OCI-LY1 (cell line): ENCODE measurements around the gene BTBD16.

ENCODE experiments used
- H2AFZ ChIP-seq: fragments of 200-600 bp; sonication (generic), shearing (Covaris generic); 2 replicates; pipeline ENCODE4 v1.6.0; 2014; ENCODE audit warnings: antibody characterized with exemption, mild to moderate bottlenecking, low read length
- H3F3A ChIP-seq: fragments of 200-600 bp; sonication (generic), shearing (Covaris generic); 2 replicates; pipeline ENCODE4 v1.6.0; 2014; ENCODE audit warnings: mild to moderate bottlenecking, antibody characterized with exemption, low read length, moderate library complexity; ENCODE audit not compliant: insufficient read depth
- H3K27ac ChIP-seq: fragments of 200-600 bp; sonication (generic); 2 replicates; pipeline ENCODE4 v1.5.1; 2014; ENCODE audit warnings: low read length, mixed run types, mild to moderate bottlenecking, low read depth; ENCODE audit not compliant: poor library complexity, severe bottlenecking
- H3K27me3 ChIP-seq: fragments of 200-600 bp; sonication (generic); 2 replicates; pipeline ENCODE4 v1.6.0; 2014; ENCODE audit warnings: antibody characterized with exemption, mild to moderate bottlenecking, low read length, moderate library complexity; ENCODE audit not compliant: insufficient read depth
- H3K36me3 ChIP-seq: fragments of 200-600 bp; sonication (generic); 2 replicates; pipeline ENCODE4 v1.6.1; 2014; ENCODE audit warnings: mild to moderate bottlenecking, antibody characterized with exemption, low read length, moderate library complexity, mixed read lengths; ENCODE audit not compliant: insufficient read depth
- H3K4me1 ChIP-seq: fragments of 200-600 bp; sonication (generic); 2 replicates; pipeline ENCODE4 v1.5.1; 2014; ENCODE audit warnings: mild to moderate bottlenecking, low read length, moderate library complexity; ENCODE audit not compliant: insufficient read depth, severe bottlenecking
- H3K4me2 ChIP-seq: fragments of 200-600 bp; sonication (generic), shearing (Covaris generic); 2 replicates; pipeline ENCODE4 v1.6.1; 2014; ENCODE audit warnings: low read length
- H3K4me3 ChIP-seq: fragments of 200-600 bp; sonication (generic); 2 replicates; pipeline ENCODE4 v1.5.1; 2014; ENCODE audit warnings: low read length, low read depth, mild to moderate bottlenecking, mixed read lengths; ENCODE audit not compliant: poor library complexity, severe bottlenecking
- H3K79me2 ChIP-seq: fragments of 200-600 bp; shearing (Covaris generic); 2 replicates; pipeline ENCODE4 v1.6.1; 2016; ENCODE audit warnings: mixed run types, low read length, mixed read lengths; ENCODE audit not compliant: insufficient read depth
- H3K9ac ChIP-seq: fragments of 200-600 bp; sonication (generic), shearing (Covaris generic); 2 replicates; pipeline ENCODE4 v1.6.1; 2014; ENCODE audit warnings: mild to moderate bottlenecking, low read length, mixed read lengths
- H3K9me2 ChIP-seq: fragments of 200-600 bp; sonication (generic), shearing (Covaris generic); 2 replicates; pipeline ENCODE4 v1.6.1; 2014; ENCODE audit warnings: low read depth, mild to moderate bottlenecking, low read length, mixed read lengths
- H3K9me3 ChIP-seq: fragments of 200-600 bp; shearing (Covaris generic); 2 replicates; pipeline ENCODE4 v1.6.1; 2014; ENCODE audit warnings: low read length, mixed read lengths
- H4K20me1 ChIP-seq: fragments of 200-600 bp; sonication (generic), shearing (Covaris generic); 2 replicates; pipeline ENCODE4 v1.6.0; 2016; ENCODE audit warnings: mild to moderate bottlenecking, low read length; ENCODE audit not compliant: insufficient read depth
- CTCF ChIP-seq: fragments of 200-600 bp; sonication (generic), shearing (Covaris generic); IDR thresholded peaks from 2 replicates; pipeline ENCODE4 v1.5.1; 2017; ENCODE audit warnings: mild to moderate bottlenecking, antibody characterized with exemption, low read length, moderate library complexity, mixed read lengths
- EZH2 ChIP-seq: fragments of 200-600 bp; sonication (generic), shearing (Covaris generic); IDR thresholded peaks from 2 replicates; pipeline ENCODE4 v1.8.0; 2017; ENCODE audit warnings: borderline replicate concordance, mixed run types, mild to moderate bottlenecking, antibody characterized with exemption, low read length, moderate library complexity, mixed read lengths

Gene BTBD16

GRCh38 chr10:122302315-122302714, 31.2 kb downstream of the BTBD16 start:
- Histone ChIP-seq H3K27me3 (no peaks in the 10 kb centered on the region), H3K4me2 (no peak overlapping the region), H3K9me2 (no peaks in the 10 kb centered on the region), H3K9ac (no peak overlapping the region), H2AFZ (no peak overlapping the region), H4K20me1 (no peaks in the 10 kb centered on the region), H3K9me3 (no peaks in the 10 kb centered on the region), H3K36me3 (no peaks in the 10 kb centered on the region), H3F3A (no peaks in the 10 kb centered on the region), H3K79me2 (no peaks in the 10 kb centered on the region), H3K4me1 (no peaks in the 10 kb centered on the region), H3K4me3 (no peak overlapping the region), H3K27ac (no peak overlapping the region)
- TF ChIP-seq EZH2: no peak
- TF ChIP-seq CTCF: no peak

DNA sequence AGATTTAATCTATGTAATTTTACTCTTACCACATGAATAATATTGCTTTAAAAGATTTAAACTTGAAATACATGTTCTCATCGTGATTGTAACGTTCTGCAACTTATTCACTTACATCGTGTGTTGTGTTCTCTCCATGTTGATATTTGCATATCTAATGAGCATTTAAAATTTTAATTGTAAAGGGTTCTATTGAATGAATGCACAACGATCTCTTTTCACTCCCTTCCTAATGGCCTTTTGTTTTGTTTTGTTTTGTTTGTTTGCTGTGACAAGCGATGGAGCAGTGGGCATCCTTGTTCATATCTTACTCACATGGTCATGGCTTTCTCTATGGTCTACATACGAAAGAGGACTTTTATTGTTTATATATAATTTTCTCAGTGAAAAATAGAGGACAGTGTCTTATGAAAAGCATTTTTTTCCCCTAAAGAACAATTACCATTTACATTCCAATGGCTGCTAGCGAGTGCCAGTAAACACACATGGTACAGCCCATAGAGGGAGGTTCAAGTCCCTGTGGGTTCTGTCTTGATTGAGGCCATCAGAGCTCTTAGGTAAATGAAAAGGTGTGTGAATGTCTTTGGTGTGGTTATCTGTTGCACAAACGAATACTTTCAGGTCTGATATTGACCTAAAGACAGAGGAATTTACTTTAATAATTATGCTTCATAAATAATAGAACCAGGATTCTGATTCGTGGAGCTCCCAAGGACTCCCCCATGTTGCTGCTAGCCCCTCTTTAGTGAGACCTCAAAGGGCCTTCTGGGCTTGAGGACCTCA, 32.4 kb downstream of the BTBD16 start:
- Histone ChIP-seq H3K36me3 (no peaks in the 10 kb centered on the region), H3K9ac (no peak overlapping the region), H3K27me3 (no peaks in the 10 kb centered on the region), H3F3A (no peaks in the 10 kb centered on the region), H3K4me2 (no peak overlapping the region), H3K27ac (no peak overlapping the region), H3K4me1 (no peaks in the 10 kb centered on the region), H3K79me2 (no peaks in the 10 kb centered on the region), H3K9me2 (no peaks in the 10 kb centered on the region), H3K4me3 (no peak overlapping the region), H2AFZ (no peak overlapping the region), H4K20me1 (no peaks in the 10 kb centered on the region), H3K9me3 (no peaks in the 10 kb centered on the region)
- TF ChIP-seq CTCF (no peak), EZH2 (no peak)

- H3F3A ChIP-seq: no peaks in the 10 kb centered on the region
- no peaks in the 10 kb centered on the region for H3K9me2 ChIP-seq
- H3K27me3 ChIP-seq: no peaks in the 10 kb centered on the region
- H3K36me3 ChIP-seq: no peaks in the 10 kb centered on the region
- no peak overlapping the region for H3K4me3 ChIP-seq
- H3K9me3 ChIP-seq: no peaks in the 10 kb centered on the region
- no peaks in the 10 kb centered on the region for H3K79me2 ChIP-seq
- no peak overlapping the region for H2AFZ ChIP-seq
- H3K4me1 ChIP-seq: no peaks in the 10 kb centered on the region
- H3K9ac ChIP-seq: no peak overlapping the region
- H3K4me2 ChIP-seq: no peak overlapping the region
- H4K20me1 ChIP-seq: no peaks in the 10 kb centered on the region
- TF ChIP-seq CTCF: no peak
- TF ChIP-seq EZH2: no peak
- H3K27ac ChIP-seq: no peak overlapping the region
Measured at GRCh38 chr10:122304054-122304579, 33.0 kb downstream of the BTBD16 start.
